ENCODE measurements around the gene RERE.
"Not testable (repeated sequence)": the region's sequence is repeated elsewhere in the genome, so short reads cannot be mapped to it uniquely, and the experiment has no call there.

RERE gene

DNA sequence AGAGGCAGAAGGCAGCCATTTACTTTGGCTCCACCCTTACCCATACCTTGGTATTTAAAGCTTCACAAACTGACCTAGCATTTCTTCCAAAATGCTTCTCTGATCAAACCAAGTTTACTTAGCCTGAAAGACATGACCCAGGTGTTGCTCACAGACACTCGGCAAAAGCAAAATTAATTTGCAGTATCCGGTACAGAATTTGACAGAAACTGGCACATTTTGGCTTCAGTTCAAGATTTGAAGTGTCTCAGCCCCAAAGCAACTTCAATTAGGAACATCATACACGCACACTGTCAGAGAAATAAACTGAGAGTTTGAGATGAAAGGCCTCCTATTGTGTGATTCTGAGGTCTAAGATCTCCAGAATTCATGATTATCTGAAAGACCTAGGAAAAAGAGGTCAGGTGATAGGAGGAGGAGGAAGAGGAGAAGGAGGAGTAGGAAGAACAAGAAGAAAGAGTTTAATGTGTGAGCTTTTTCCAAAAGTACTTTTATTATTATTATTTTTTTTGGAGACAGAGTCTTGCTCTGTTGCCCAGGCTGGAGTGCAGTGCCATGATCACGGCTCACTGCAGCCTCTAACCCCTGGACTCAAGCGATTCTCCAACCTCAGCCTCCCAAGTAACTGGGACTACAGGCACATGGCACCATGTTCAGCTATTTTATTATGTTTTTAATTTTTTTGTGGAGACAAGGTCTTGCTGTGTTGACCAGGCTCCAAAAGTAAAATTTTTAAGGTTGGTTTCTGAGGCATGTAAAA lies 355.9 kb downstream of the RERE start:
- no peak for DNase-seq

DNA sequence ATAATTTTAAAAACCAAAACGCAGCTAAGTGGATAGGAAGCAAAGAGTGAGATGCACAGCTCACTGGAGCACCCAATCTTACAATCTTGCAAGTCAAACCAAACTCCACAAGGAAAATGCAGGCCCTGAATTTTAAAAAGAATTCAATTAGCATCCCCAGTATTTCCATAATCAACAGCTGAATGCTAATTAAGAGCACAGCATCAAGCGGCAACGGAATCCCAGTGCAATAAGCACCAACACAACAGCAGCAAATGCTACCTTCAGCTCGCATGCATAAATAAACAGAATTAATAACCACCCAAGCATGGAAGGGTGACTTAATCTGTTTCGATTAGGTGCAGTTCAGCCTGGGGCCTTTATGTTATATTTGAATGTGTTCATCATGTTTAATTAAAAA lies 356.7 kb downstream of the RERE start:
- peak in 1 of 56 donors; percentile 15 for DNase-seq

DNA sequence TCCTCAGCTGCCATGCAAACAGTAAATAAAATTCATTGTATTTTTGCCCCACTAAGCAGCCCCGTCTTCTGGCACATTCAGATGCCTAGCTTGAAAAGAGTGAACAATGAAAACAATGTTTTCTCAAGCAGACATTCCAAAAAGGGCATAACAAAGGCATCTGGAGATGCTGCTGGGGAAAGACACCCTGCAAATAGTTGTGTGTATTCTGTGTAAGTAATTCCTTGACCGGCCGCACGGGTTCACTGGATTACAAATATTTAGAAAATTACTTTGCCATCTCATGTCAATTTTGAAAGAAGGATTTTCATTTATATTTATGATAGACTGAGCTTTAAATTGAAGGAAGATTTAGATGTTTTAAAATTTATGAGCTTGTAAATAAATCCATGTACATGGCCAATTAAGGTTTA lies 357.3 kb downstream of the RERE start:
- DNase-seq, result peak in 8 of 56 donors; percentile 18 to 36 (median 26)

DNA sequence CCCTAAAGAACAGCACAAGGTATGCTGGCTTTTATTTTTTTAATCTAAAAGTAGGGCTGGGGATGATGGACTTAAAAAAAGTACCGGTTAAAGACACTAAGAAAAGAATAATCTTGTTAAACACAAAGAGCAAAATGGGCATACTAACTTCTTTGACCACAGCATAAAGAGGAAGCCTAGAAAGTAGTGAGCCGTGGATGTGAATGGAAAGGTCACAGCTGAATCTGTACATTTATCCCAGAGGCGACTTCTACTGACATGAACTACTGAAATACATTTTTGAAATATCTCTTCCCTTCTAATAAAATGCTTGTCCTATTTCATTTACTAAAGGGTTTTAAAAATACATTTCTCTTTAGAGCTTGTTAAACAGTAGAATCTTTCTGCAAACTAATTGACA lies 358.8 kb downstream of the RERE start:
- no peak for DNase-seq

DNA sequence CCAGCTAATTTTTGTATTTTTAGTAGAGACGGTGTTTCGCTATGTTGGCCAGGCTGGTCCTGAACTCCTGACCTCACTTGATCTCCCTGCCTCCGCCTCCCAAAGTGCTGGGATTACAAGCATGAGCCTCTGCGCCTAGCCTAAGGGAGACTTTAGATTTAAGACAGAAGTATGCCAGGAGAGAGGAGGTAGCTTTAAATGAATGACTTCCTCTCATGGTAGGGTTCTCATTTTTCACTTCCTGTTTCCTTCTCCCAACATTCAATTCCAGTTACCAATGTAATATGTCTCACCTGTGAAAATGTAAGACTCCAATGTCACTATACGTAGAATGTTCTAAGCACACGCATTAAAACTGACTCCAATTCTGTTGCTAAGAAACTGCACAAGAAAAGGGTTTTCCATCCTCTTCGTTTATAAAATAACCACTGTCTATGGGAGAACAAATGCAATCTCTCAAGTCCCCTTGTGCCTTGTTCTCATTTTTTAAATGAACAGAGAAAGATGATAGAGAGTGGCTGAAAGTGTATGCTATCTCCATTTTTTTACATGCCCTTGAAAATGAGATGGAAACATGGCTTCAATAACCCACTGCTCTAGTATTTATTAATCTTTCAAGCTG lies 359.6 kb downstream of the RERE start:
- DNase-seq, result no peak

DNA sequence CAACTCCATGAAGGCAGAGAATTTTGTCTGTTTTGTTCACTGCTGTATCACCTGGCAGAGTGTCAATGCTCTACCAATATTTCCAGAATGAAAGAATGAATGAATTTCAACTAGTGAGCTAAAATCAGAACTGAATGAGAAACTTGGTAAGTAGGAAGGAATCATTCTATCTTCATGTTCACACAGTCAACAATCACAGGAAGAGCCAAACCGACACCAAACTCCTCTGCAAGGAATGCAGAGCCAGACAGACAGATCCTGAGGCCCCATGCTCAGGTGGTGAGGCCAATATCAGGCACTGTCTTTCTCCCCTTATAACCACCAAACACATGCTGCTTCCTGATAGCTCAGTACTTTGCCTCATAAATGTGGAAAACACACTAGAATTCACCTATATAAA lies 360.4 kb downstream of the RERE start:
- DNase-seq, result no peak

DNA sequence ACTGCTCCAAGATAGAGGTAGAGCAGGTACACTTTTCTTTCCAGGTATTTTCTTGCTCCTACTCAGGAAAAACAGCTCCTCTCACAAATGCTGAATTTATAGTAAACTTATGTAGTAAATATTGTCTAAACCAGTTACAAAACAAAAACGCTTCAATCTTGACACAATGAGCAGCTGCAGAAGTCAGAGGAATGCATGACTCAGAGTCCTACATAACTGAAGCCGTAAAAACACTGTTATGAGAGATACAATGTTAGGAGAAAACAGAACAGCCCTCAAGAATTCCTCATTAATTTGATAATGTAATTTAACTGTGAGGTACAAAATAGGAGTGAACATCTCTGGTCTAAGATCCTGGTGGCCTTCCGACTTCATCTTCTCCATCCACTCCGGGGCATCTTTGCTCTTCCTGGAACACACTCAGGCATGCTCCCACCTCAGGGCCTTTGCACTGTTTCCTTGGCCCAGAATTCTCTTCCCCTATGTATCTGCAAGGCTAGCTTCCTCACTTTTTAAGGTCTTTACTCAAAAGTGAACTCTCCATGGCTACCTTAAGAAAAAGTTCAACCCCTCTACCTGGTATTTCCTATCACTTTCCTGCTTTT lies 361.0 kb downstream of the RERE start:
- DNase-seq, result no peak

DNA sequence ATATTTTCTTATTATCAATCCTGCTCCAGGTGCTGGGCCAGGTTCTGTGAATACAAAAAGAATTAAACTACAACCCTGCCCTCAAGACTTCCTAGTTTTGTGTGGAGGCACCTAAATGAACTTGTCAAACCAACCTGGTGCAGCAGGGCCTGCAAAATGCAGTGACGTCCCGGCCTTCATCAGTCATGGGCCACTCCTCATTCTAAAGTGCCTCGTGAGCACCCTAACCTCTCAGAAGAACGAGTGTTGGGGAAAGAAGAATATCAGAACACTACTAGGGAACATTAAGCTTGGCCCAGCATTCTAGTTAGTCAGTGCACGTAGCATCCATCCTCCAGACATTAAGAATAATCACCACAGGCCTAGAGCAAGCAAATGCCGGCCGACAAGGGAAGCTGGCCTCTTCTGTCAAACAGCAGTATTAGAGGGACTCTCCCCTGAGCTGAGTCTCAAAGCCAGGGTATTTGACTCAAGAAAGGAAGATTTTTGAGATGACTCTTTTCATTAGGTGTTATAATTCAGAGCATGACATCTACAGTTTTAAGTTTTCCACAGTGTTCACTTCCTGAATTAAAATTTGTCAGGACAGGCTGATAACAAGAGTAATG lies 361.6 kb downstream of the RERE start:
- no peak for DNase-seq

DNA sequence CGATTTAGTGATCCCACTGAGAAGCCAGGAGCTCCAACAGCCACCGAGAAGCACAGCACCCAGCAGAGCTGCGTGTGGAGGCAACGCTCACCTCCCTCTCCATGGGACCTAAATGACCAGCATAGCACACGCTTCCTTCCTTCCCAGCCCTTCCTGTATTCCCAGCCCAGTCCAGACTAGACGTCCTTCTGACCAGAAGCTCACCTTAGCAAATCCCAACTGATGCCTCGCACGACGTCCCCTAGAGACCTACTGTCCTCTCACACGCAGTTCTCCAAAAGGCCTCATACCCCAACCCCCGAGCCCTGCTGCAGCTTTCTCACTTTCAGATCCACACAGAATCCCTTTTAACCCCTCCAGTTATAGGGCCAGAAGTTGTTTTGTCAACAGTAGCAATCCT lies 367.1 kb downstream of the RERE start:
- DNase-seq, result no peak

DNA sequence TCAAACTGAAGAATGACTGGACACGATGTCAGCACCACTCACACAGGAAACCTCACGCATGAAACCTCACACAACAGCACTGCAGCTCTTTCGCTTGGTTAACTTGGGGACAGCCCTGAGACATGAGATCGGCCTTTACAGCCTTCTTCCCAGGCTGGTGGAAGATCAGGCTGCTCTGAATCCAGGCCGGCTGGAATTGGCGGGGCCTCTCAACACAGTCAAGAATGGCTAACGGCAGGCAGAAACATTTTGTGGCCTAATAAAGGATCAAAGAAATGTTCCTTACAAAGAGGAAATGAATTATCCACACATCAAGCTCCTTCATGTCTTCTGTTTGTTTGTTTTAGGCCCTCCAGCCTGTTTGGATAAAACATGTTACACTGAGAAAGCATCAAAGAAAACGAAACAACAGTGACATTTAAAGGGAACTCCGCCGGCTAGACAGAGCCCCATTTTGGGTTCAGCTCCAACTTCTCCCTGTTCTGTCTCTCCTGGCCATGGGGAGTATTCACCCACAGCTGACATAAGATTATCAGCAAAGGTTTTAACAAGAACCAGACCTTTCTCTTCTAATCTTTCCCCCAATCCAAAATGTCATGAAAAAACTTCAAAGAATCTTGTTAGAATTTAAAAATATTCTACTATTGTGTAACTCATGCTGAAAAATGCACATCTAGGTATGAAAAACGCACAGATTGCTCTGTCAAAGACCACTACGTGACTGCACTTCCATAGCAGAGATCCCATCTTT lies 368.4 kb downstream of the RERE start:
- peak in 2 of 56 donors; percentile 20 to 33 for DNase-seq

DNA sequence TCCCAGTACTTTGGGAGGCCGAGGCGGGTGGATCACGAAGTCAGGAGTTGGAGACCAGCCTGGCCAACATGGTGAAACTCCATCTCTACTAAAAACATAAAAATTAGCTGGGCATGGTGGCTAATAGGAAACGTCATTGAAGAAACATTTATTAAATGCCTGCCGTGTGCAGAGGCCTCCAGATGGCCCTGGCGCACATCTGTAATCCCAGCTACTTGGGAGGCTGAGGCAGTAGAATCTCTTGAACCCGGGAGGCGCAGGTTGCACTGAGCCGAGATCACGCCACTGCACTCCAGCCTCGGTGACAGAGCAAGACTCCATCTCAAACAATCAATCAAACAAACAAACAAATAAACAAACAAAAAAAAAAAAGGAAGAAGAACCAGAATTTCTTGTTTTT lies 368.9 kb downstream of the RERE start:
- not testable (repeated sequence) for DNase-seq

DNA sequence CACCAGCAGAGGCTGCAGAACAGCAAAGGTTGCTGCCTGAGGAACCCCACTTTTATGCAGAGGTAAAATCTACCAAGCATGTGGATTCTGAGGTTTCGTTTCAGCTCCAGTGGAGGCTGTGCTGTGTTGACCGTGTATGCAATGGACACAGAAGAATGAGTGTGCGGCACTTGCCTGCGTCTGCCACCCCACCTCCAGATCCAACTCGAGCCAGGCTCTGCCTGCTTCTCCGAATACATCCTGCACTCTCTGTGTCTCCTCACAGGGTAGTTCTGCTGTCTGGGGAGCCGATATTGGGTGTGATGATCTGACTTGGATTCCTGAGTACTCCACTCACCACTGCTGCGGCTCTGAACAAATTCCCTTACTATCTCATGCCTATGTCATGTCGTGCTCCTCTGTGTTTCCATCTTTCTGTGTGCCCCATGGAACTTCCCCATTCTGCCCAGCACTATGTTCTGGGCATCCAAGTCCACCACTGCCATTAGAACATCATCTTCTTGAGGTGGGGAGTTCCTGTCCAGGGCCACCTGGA lies 369.8 kb downstream of the RERE start:
- no peak for DNase-seq

DNA sequence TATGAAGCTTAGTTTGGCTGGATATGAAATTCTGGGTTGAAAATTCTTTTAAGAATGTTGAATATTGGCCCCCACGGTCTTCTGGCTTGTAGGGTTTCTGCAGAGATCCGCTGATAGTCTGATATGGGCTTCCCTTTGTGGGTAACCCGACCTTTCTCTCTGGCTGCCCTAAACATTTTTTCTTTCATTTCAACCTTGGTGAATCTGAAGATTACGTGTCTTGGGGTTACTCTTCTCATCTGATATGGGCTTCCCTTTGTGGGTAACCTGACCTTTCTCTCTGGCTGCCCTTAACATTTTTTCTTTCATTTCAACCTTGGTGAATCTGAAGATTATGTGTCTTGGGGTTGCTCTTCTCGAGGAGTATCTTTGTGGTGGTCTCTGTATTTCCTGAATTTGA lies 371.3 kb downstream of the RERE start:
- DNase-seq, result not testable (repeated sequence)

DNA sequence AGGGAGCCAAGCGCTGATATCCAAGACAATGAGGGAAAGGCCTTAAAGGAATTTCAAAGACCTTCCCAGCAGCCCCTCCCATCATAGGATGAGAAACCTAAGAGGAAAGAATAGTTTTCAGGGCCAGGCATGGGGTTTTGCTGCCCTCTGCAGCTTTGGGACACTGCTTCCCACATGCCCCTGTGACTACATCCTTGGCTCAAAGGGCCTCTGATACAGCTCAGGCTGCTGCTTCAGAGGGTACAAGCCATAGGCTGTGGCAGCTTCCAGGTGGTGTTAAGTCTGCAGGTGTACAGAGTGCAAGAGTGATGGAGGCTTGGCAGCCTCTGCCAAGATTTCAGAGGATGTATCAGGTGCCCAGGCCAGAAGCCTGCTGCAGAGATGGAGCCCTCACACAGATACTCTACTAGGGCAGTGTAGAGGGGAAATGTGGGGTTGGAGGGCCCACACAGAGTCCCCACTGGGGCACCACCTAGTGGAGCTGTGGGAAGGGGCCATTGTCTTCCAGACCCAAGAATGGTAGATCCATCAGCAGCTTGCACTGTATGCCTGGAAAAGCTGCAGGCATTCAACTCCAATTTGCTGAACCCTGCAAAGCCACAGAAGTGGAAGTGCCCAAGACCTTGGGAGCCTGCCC lies 373.8 kb downstream of the RERE start:
- DNase-seq, result no peak

DNA sequence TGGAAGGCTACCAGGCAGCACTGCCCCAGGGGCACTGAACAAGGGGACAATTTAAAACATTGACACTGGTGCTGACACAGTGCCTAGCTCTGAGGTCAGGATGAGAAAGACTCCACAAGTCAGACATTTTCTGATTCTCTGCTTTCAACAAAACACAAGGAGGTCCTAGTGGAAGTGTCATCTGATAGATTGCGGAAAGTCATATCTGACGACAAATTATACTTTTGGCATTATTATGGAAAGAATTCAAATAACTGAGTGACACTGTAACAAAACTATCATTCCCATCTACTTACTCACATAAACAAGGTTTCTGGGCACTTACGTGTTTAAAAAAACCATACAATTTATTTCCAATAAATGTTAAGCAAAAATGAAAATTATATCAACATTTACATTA lies 376.0 kb downstream of the RERE start:
- no peak for DNase-seq

DNA sequence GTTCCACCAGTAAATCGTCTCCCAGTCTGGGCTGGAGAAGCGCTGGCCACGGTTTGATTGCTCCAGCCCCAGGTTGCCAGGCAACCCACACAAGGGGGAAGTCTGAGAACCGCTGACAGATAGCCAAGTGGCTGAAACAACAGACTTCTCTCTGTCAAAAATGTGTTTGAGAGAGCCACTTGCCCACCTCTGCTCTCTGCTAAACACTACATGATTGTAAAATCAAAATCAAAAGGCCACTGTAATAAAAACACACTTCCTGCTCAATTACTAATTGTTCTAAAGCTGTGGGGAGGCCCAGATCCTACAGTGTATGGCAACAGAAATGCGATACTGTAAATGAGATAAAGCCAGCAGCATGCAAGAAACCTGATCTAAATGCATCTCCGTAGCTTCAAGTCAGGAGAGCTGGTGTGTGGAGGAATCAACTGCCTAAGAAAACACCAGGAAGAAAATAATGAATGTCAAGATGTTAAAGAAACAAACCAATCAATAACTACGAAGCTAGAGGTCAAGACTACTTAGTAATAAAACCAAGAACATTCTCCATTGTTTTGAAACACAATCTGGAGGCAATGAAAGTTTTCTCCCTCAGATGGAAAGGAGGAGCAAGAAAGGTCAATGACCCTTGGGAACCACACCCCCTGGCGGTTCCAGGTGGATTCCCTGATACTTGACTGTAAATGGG lies 378.3 kb downstream of the RERE start:
- peak in 45 of 56 donors; percentile 11 to 86 (median 60) for DNase-seq

DNA sequence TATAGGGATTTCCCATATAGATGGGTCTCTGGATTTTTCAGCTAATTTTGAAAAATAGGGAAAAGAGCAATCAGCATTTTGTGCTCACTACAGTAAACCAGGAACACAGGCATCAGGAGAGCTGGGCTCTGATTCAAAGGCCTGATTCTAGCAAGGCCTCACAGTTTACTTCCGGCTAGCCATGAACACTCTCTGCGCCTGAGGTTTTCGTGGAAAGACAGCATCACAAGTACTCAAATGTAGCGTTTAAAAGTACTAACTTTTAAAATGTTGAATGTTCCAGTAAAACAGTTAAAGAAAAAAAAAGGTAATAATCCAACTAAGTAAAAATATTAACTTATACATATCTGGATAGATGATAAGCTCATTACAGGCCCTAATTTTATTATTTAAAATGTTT lies 379.0 kb downstream of the RERE start:
- DNase-seq, result peak in 1 of 56 donors; percentile 26

DNA sequence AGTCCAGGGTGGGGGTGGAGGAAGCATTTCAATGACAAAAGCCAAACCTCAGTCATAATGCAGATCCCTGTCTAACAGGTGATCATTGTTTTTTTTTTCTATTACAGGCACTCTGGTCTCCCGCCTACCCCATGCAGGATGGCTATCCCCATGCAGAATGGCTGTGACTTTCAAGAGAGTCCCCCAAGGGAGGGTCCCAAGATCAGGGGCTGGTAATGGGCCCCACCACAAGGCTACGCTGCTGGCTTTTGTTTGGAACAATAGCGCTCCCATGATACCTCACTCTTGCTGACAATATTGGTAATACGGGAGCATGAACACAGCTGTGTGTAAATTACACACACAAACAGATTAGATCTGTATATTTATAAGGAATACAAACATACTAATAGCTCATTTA lies 380.1 kb downstream of the RERE start:
- no peak for DNase-seq

DNA sequence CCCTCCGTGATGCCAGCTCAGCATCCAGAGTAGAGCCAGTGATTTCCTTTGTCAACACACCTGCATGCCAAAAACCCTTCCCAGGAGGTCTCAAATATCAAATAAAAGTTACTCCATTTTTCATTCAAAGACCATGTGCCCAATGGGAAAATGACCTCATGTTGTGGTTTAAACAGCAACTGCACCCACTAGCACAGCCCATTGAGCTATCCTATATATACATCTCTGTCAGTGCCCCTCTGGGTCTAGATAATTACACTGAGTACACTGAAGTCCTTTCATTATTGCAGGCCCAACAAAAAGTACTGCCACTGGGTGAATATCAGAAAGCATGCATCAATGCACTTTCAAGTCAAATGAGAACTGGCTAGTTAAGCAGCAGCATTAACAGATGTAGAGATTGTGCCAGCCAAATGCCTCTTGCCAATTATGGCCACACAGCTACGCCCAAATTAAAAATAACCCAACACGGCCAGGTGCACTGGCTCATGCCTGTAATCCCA lies 381.8 kb downstream of the RERE start:
- no peak for DNase-seq

DNA sequence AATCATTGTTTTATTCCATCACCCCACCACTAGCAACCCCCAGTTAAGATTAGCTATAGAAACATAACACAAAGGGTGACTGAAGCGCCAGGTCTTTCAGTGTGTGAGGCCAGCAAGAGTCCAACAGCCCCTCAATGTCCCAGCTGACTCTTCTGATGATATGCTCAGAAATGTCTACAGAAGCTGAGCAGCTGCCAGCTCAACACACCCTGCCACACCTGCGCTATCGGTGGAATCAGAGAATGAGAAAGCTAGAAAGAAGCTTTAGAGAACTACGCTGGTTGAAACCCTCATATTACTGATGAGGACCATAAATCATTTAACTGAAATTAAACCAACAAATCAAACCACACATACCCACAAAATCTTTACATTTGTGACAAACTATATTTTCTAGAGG lies 383.3 kb downstream of the RERE start:
- DNase-seq, result no peak
